DND-41 (cell line): Measurements from ENCODE around the gene BIRC6.

Experiments used
- ATAC-seq: fragments of 200-7000 bp; cut with Tn5 transposase; 3 replicates; pipeline ENCODE4 v1.9.1; 2021; ENCODE audit warnings: low read depth; ENCODE audit not compliant: insufficient read depth
- DNase-seq: peaks from one replicate; pipeline ENCODE4 v3.0.0-alpha.2; 2020
- H2AFZ ChIP-seq: 2 replicates; pipeline ENCODE4 v1.6.0; 2012; ENCODE audit warnings: low read depth, low read length
- H3K27ac ChIP-seq: 2 replicates; pipeline ENCODE4 v1.5.1; 2012; ENCODE audit warnings: low read length, inconsistent platforms
- H3K27me3 ChIP-seq: fragments of 200-600 bp; sonication (generic); 2 replicates; pipeline ENCODE4 v1.6.0; 2012; ENCODE audit warnings: low read length, mild to moderate bottlenecking, inconsistent platforms; ENCODE audit not compliant: insufficient read depth, poor library complexity
- H3K36me3 ChIP-seq: 2 replicates; pipeline ENCODE4 v1.5.1; 2012; ENCODE audit warnings: low read length, inconsistent platforms; ENCODE audit not compliant: insufficient read depth
- H3K4me1 ChIP-seq: 2 replicates; pipeline ENCODE4 v1.5.1; 2012; ENCODE audit warnings: mild to moderate bottlenecking, low read length; ENCODE audit not compliant: insufficient read depth
- H3K4me2 ChIP-seq: 2 replicates; pipeline ENCODE4 v1.6.0; 2012; ENCODE audit warnings: mild to moderate bottlenecking, moderate library complexity, low read length, inconsistent platforms; ENCODE audit not compliant: insufficient read depth
- H3K4me3 ChIP-seq, 2 experiments: fragments of 200-600 bp in 1 of 2; shearing (Covaris generic) in 1 of 2; 2 replicates each; pipeline ENCODE4 v1.5.1; 2012 to 2016; ENCODE audit warnings: inconsistent platforms in 2 of 2, low read length in 2 of 2, mild to moderate bottlenecking in 2 of 2, low read depth in 1 of 2, moderate library complexity in 1 of 2
- H3K79me2 ChIP-seq: 2 replicates; pipeline ENCODE4 v1.6.0; 2012; ENCODE audit warnings: low read length, inconsistent platforms; ENCODE audit not compliant: insufficient read depth
- H3K9ac ChIP-seq: 2 replicates; pipeline ENCODE4 v1.6.0; 2012; ENCODE audit warnings: low read depth, mild to moderate bottlenecking, inconsistent platforms, low read length, moderate library complexity
- H3K9me3 ChIP-seq: 2 replicates; pipeline ENCODE4 v1.5.1; 2012; ENCODE audit warnings: low read length, moderate library complexity, mild to moderate bottlenecking, inconsistent platforms; ENCODE audit not compliant: insufficient read depth, severe bottlenecking
- H4K20me1 ChIP-seq: 2 replicates; pipeline ENCODE4 v1.6.0; 2012; ENCODE audit warnings: low read length; ENCODE audit not compliant: insufficient read depth
- EZH2 ChIP-seq: IDR thresholded peaks from 3 replicates; pipeline ENCODE4 v1.6.1; 2012; ENCODE audit warnings: borderline replicate concordance, low read depth, mild to moderate bottlenecking, moderate library complexity, low read length, inconsistent platforms; ENCODE audit not compliant: severe bottlenecking
- TF ChIP-seq, protein P1 (sequence below): IDR thresholded peaks from 2 replicates; pipeline ENCODE4 v1.5.1; 2012; ENCODE audit warnings: borderline replicate concordance, low read length, moderate library complexity, mild to moderate bottlenecking; ENCODE audit not compliant: poor library complexity, severe bottlenecking; ENCODE audit errors: extremely low read depth

The BIRC6 gene

DNA sequence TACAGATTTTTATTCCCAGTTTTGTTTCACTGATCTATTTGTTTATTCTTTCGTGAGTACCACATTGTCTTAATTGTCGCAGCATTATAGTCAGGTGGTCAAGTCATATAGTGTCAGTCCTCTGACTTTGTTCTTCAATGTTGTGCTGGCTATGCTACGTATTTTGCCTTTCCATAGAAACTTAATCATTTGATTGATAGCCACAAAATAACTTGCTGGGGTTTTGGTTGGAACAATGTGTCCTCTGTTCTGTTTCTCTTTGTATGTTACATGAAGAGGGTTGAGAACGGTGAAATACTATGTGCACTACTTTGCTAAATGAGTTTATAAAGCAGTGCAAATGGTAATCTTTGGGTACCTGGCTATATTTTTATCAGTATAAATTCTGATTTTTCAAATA lies 206.1 kb downstream of the BIRC6 start:
- no peak for DNase-seq
- Histone ChIP-seq H3K4me3 (no peak overlapping the region), H4K20me1 (no peaks in the 10 kb centered on the region), H3K27me3 (no peaks in the 10 kb centered on the region), H3K79me2 (no peaks in the 10 kb centered on the region; the same call in 1 of the 2 replicates), H2AFZ (no peak overlapping the region), H3K4me1 (no peaks in the 10 kb centered on the region), H3K9ac (no peak overlapping the region), H3K27ac (no peak overlapping the region), H3K36me3 (peaks cover 57% of the 10 kb centered on the region), H3K9me3 (peaks cover 21% of the 10 kb centered on the region), H3K4me2 (no peak overlapping the region)
- TF ChIP-seq, protein P1, sequence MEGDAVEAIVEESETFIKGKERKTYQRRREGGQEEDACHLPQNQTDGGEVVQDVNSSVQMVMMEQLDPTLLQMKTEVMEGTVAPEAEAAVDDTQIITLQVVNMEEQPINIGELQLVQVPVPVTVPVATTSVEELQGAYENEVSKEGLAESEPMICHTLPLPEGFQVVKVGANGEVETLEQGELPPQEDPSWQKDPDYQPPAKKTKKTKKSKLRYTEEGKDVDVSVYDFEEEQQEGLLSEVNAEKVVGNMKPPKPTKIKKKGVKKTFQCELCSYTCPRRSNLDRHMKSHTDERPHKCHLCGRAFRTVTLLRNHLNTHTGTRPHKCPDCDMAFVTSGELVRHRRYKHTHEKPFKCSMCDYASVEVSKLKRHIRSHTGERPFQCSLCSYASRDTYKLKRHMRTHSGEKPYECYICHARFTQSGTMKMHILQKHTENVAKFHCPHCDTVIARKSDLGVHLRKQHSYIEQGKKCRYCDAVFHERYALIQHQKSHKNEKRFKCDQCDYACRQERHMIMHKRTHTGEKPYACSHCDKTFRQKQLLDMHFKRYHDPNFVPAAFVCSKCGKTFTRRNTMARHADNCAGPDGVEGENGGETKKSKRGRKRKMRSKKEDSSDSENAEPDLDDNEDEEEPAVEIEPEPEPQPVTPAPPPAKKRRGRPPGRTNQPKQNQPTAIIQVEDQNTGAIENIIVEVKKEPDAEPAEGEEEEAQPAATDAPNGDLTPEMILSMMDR: no peak
- no peak for TF ChIP-seq EZH2
- ATAC-seq: no peak

- peaks cover 21% of the 10 kb centered on the region for H3K9me3 ChIP-seq
- no peak for TF ChIP-seq EZH2
- TF ChIP-seq, protein P1: no peak
- no peak overlapping the region for H3K27ac ChIP-seq
- no peak overlapping the region for H3K9ac ChIP-seq
- H3K36me3 ChIP-seq: peaks cover 51% of the 10 kb centered on the region
- DNase-seq (no peak), ATAC-seq (no peak)
- H3K27me3 ChIP-seq: no peaks in the 10 kb centered on the region
- H4K20me1 ChIP-seq: no peaks in the 10 kb centered on the region
- H3K4me3 ChIP-seq: no peak overlapping the region
- H2AFZ ChIP-seq: no peak overlapping the region
- no peaks in the 10 kb centered on the region for H3K4me1 ChIP-seq
- H3K4me2 ChIP-seq: no peak overlapping the region
- H3K79me2 ChIP-seq: no peaks in the 10 kb centered on the region; the same call in 1 of the 2 replicates
Observed at GRCh38 chr2:32564417-32565035, 207.7 kb downstream of the BIRC6 start.

- Histone ChIP-seq H4K20me1 (no peaks in the 10 kb centered on the region), H3K36me3 (peaks cover 51% of the 10 kb centered on the region), H3K4me1 (peaks cover 6% of the 10 kb centered on the region; the same call in 1 of the 2 replicates), H3K9ac (no peak overlapping the region), H3K4me2 (no peak overlapping the region), H3K79me2 (no peaks in the 10 kb centered on the region; the same call in 1 of the 2 replicates), H3K4me3 (no peak overlapping the region), H3K27ac (no peak overlapping the region), H2AFZ (no peak overlapping the region), H3K9me3 (peaks cover 21% of the 10 kb centered on the region), H3K27me3 (no peaks in the 10 kb centered on the region)
- no peak for TF ChIP-seq EZH2
- TF ChIP-seq, protein P1: no peak
- DNase-seq (no peak), ATAC-seq (no peak)
Observed at GRCh38 chr2:32565902-32566301, 209.1 kb downstream of the BIRC6 start.

DNA sequence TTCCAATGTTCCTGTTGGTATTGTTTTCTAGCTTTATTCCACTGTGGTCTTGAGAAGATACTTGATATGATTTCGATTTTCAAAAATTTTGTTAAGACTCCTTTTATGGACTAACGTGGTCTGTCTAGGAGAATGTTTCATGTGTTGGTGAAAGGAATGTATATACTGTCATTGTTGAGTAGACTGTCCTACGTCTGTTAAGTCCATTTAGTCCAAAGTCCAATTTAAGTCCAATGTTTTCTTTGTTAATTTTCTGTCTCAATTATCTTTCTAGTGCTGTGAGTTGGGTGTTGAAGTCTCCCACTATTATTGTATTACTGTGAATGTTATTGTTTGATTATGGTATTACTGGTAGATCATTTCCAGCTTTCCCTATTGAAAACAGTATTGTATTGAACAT lies 215.2 kb downstream of the BIRC6 start:
- no peak for DNase-seq
- peak overlapping the region; percentile 25; the same call in 1 of the 2 replicates for H3K4me2 ChIP-seq

More for the DNA sequence above, 215.2 kb downstream of the BIRC6 start:
- Histone ChIP-seq H3K4me1 (peaks cover 32% of the 10 kb centered on the region), H3K4me3 (no peak overlapping the region), H3K9me3 (no peaks in the 10 kb centered on the region), H3K9ac (no peak overlapping the region), H3K79me2 (no peaks in the 10 kb centered on the region), H4K20me1 (no peaks in the 10 kb centered on the region), H2AFZ (no peak overlapping the region), H3K27ac (peak overlapping the region; percentile 66), H3K27me3 (no peaks in the 10 kb centered on the region), H3K36me3 (peaks cover 40% of the 10 kb centered on the region)
- TF ChIP-seq, protein P1: no peak
- TF ChIP-seq EZH2: no peak
- no peak for ATAC-seq
